Measurements from ENCODE around the gene C1orf174. TPM values are rescaled to one million over a fixed set of nuclear protein-coding genes. Genes with fewer than 3 reads are reported as not detected.

Gene C1orf174
- total RNA-seq, 1 experiment from 2014 or later, result 49.3 TPM

DNA sequence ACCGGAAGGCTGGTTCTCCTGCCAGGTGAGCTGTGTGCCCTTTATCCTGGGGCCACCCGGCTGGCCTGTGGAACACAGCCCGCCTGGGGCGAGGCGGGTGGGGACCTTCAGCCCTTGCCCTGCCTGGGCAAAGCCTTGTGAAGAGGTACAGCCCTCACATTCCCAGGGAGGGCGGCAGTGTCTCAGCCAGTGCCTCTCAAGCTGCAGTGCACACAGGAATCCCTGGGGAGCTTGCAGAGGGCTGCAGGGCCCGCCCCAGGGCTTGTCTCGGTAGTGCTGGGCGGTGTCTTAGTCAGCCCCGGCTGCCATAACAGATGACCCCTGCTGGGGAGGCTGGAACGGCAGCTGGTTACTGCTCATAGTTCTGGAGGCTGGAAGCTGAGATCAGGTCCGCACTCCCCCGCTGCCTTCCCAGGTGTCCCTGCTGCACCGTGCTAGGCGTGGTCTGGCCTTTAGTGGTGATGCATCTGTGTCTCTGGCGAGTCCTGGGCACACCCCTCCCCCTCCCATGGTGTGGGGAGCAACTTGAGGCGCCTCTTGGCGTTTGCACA lies 30.2 kb downstream of the C1orf174 start:
- no peak for DNase-seq (ENCODE audit: low spot score)

- no peak for DNase-seq (ENCODE audit: low spot score)
These were observed 31.5 kb downstream of the C1orf174 start for GRCh38 chr1:3868464-3869006.

DNA sequence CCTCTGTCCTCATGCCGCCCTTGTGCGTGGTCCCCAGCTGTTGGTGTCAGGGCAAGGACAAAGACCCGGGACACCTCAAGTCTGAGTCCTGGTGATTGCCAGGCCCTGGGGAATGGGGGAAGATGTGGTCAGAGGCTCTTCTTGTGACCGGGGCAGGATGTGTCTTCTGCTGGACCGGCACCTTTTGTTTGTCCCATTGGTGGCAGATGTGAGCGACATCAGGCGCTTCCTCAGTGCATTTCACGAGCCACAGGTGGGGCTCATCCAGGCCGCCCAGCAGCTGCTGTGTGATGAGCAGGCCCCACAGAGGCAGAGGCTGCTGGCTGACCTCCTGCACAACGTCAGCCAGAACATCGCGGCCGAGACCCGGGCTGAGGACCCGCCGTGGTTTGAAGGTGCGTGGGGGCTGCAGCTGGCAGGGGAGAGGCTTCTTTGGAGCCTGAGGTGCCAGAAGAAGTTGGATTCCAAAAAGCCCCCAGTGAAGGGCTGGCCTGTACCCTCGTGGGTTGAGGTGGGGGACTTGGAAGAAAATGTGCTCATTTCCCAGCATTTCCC lies 34.4 kb downstream of the C1orf174 start:
- no peak for DNase-seq (ENCODE audit: low spot score)

GRCh38 chr1:3864884-3865283 lies 35.2 kb downstream of the C1orf174 start:
- DNase-seq (ENCODE audit: low spot score), result no peak

DNA sequence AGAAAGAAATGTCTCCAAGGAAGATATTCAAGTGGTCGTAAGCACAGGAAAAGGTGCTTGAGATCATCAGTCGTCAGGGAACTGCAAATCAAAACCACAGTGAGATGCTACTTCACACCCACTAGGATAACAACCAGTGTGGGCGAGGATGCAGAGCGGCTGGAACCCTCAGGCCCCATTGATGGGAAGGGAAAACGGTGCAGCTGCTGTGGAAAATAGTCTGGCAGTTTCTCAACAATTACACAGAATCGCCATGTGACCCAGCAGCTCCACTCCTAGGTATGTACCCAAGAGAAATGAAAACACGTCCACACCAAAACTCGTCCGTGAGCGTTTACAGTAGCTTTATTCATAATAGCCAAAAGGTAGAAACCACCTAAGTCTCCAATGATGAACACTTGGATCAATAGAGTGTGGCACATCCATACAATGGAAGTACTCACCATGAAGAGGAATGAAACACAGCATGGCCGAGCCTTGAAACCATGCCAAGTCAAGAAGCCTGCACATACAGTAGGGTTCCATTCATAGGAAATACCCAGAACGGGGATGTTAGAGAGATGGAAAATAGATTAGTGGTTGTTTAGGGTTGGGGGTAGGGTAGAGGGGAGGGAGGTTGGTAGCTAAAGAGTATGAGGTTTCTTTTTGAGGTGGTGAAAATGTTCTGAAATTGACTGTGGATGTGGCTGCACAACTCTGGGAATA lies 36.7 kb downstream of the C1orf174 start:
- no peak for DNase-seq (ENCODE audit: low spot score)

DNA sequence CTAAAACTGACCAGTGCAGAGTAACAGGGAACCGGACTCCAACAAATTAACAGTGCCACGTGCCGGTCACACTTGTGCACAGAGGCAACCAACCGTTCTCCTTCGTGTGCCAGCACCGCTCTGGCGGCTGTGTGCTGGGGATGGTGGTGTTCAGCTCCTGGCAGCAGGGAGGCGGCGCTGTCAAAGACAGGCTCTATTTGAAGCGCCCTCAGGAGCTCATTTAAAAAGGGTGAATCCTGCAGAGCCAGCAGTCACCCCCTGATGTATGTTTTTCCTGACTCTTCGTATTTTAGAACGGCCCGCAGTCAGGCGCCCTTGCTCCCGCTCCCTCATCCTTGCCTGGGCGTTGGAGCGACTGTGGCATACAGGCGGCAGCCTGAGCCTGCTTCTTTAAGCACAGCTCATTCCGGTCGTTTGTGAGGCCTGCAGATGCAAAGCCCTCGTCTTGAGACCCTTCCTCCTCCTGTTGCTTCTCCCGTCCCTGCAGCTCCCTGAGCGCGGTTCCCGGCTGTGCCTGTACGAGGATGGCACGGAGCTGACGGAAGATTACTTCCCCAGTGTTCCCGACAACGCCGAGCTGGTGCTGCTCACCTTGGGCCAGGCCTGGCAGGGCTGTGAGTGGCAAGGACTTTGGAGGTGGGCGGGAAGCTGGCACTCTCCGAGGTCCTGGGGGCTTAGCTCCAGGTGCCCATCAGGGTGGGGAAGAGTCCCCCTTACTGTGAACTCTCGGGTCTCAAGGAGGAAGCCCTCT lies 41.7 kb downstream of the C1orf174 start:
- DNase-seq (ENCODE audit: low spot score), result no peak

DNA sequence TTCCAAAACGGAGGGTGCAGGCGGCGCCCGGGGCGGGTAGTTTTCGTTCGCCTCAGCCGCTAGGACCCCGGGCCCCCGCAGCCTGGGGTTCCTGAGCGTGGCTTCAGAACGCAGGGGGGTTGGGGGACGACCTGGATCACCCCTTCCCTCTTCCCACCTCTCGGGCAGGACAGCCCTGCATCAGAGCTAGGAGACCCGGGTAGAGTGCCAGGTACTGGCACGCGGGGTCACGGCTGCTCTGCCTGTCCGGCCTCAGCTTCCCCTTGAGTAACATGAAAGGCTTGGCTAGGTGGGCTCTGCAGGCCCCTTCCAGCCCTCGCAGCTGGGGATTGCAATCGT lies 42.3 kb downstream of the C1orf174 start:
- DNase-seq (ENCODE audit: low spot score), result no peak

- peak; percentile 99 for DNase-seq (ENCODE audit: low spot score)
These were observed 42.9 kb downstream of the C1orf174 start, which contains the start of the genes CEP104 and DFFB for GRCh38 chr1:3856923-3857790. Gene CEP104, minus strand, starts transcription at chr1:3857211. Its CDS starts 4,804 bp downstream, at chr1:3852407. Gene DFFB, plus strand, starts transcription at chr1:3857476. Its CDS starts 128 bp downstream, at chr1:3857604.

DNA sequence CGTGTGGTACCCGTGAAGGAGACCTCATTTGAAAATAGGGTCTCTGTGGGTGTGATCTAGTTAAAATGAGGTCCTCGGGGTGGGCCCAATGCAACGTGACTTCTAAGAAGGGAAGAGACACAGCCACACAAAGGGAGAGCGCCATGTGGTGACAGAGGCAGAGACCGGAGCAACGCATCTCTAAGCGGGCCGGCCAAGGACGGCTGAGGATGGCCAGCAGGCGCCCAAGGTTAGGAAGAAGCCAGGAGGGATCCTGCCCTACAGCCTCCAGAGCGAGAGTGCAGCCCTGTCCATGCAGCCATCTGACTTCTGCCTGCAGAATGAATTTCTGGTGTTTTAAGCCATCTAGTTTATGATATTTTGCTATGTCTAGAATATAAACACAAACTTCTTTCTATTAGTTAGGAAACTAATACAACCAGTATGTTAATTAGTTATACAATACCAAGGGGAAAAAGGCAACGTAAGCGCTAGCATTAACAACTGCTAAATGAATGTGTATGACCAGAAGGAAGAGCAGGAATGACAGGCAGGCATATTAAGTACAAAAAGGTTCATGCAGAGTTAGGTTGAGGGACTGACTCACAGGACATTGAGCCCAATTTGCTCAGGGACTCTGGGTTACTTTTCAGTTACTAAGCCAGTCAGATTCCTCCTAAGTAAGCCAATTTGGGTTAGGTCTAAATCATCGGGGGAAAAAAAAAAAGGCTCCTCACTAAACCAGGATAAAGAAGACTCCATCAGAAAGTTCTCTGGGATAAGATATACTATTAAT lies 47.2 kb downstream of the C1orf174 start:
- no peak for DNase-seq (ENCODE audit: low spot score)

DNA sequence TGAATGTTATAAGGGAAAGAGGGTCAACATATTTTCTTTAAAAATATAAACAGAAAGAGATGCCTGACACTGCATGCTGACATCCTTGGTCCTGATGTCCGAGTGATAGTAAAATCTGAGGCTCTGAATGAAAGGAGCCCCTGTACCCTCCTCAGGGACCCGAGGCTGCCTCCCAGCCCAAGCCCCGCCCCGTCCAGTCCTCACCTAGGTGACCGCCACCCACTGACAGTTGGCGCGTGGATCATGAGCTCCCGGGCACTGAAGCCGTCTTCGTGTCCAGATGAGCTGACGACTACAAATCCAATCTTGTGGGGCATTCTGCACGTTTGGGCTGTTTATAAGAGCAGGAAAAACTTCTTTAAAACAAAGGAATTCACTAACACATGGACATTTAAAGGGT lies 48.0 kb downstream of the C1orf174 start:
- DNase-seq (ENCODE audit: low spot score), result no peak

DNA sequence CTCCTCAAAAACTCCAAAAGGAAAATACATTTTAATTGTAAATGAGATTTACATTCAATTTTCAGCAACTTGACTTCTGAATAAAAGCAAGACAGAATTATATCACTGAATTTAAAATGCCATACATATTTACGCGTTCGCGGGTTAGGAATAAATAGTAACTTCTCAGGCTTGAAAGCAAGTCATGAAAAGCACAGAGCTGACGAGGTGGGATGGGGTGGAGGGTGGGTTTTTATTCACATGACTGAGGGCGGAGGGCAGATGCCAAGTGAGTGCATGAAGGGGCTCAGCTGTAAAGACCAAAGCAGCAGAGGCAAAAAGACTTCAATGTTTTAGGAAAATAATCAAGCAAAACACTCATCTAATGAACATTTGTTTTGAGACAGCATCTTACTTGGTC lies 48.8 kb downstream of the C1orf174 start:
- no peak for DNase-seq (ENCODE audit: low spot score)

DNA sequence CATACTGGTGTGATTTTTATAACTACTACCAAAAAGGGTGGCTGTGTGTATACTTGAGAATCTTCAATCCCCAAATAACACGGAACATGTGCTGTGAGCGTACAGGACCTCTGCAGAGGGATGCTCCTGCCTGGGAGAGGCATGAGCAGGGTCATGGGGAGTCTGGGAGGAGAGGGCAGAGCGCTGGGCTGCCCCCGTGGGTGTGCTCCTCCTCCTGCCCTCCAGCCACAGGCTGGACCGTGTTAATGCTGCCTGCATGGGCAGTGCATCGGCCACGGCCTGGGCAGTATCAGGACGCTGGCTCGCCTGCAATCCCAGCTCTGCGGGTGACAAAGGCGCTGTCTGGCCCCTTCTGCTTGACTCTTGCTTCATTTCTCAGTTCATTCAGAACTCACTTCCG lies 49.2 kb downstream of the C1orf174 start:
- no peak for DNase-seq (ENCODE audit: low spot score)

DNA sequence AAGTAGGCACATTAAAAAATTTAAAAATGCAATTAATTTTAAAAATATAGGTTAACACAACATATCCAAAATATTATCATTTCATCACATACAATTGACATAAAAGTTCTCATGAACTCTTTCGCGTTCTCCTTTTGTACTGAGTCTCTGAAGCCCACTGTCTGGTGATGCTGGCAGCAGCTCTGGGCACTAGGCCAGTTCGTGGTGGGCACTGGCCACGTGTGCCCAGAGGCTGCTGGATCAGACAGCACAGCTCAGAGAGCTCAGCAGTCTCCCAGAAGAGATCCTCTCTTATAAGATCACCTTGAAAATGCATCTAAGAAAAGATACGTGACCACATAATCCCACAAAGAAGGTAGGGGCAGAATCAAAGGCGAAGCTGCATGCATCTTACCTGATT lies 53.0 kb downstream of the C1orf174 start:
- DNase-seq (ENCODE audit: low spot score), result no peak

DNA sequence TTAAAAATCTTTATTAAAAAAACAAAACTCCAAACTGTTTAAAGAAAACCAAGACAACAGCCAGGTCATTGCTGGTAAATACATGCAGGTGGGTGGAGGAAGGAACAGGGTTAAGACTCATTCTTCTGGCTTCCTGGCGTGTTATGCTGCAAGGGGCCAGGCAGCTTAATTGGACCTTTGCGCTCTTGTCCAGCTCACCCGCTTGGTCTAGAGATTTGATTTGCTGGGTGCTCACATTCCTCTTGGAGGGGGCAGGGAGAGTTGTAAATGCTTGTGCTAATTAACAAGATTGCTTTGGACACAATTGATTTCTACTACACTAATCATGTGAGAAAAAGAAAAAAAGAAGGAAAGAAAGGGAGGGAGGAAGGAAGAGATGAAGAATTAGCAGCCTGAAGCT lies 53.5 kb downstream of the C1orf174 start:
- no peak for DNase-seq (ENCODE audit: low spot score)

DNA sequence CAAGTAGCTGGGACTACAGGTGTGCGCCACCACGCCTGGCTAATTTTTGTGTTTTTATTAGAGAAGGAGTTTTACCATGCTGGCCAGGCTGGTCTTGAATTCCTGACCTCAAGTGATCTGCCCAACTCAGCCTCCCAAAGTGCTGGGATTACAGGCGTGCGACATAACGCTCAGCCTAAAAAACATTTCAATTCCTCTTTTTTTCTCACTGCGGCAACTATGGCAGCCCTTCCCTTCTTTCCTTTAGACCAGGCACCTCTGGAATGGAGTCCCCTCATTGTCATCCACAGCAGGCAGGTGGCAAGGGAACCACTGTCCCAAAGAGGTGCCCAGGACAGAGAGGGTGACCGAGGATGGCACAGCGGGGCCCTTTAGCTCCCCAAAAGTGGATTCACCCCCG lies 57.2 kb downstream of the C1orf174 start:
- no peak for DNase-seq (ENCODE audit: low spot score)

GRCh38 chr1:3841491-3841890 lies 58.6 kb downstream of the C1orf174 start:
- no peak for DNase-seq (ENCODE audit: low spot score)

Measured in H4 (cell line).